Endothelial cell of umbilical vein (primary cell): ENCODE measurements around the gene DHRS1. TPM values are rescaled to one million over a fixed set of nuclear protein-coding genes. Genes with fewer than 3 reads are reported as not detected.

Experiments used
- BruUV-seq: library from RNA; stranded (reverse); fragments of 400-500 nt; replicated peaks from 2 replicates; lab custom pipeline; 2021; lab: Mats Ljungman, UMichigan
- CTCF ChIA-PET: fragments of 300-600, 350-600 bp; sonication (Branson Sonifier 250); formaldehyde crosslinking; loops from one replicate; lab custom pipeline; 2021; ENCODE audit warnings: antibody characterized with exemption, inconsistent platforms; lab: Charles Lee
- POLR2A ChIA-PET: fragments of 300-600, 350-600 bp; sonication (Branson Sonifier 250); formaldehyde crosslinking; loops from one replicate; lab custom pipeline; 2021; ENCODE audit warnings: antibody characterized with exemption, inconsistent platforms; lab: Charles Lee
- DNase-seq: peaks from one replicate; pipeline ENCODE4 v3.0.0-alpha.2; 2011; ENCODE audit warnings: low read depth, low spot score
- FAIRE-seq: peaks from 2 replicates; lab custom pipeline; 2011; peaks lifted over from hg19 to GRCh38; lab: Jason Lieb, UNC
- H2AFZ ChIP-seq: 2 replicates; pipeline ENCODE4 v1.6.0; 2012; ENCODE audit warnings: low read depth, low read length, control low read depth, inconsistent platforms
- H3K27ac ChIP-seq: 2 replicates; pipeline ENCODE4 v1.5.1; 2011; ENCODE audit warnings: low read depth, mild to moderate bottlenecking, control low read depth, low read length, moderate library complexity; ENCODE audit not compliant: insufficient read depth
- H3K27me3 ChIP-seq, 2 experiments: 2 replicates each; pipeline versions ENCODE4 v1.6.0 to v1.6.1; 2011; ENCODE audit warnings: low read length in 2 of 2, mixed read lengths in 1 of 2; ENCODE audit not compliant: control insufficient read depth in 2 of 2, insufficient read depth in 2 of 2
- H3K36me3 ChIP-seq, 2 experiments: 2 replicates in 1 of 2; 3 replicates in 1 of 2; pipeline ENCODE4 v1.5.1; 2011; ENCODE audit warnings: low read length in 2 of 2, mild to moderate bottlenecking in 1 of 2, moderate library complexity in 1 of 2; ENCODE audit not compliant: control insufficient read depth in 2 of 2, insufficient read depth in 2 of 2; ENCODE audit errors: extremely low read depth in 1 of 2
- H3K4me1 ChIP-seq: 3 replicates; pipeline ENCODE4 v1.5.1; 2011; ENCODE audit warnings: mild to moderate bottlenecking, low read length; ENCODE audit not compliant: control insufficient read depth, insufficient read depth; ENCODE audit errors: extremely low read depth
- H3K4me2 ChIP-seq: 2 replicates; pipeline ENCODE4 v1.6.1; 2011; ENCODE audit warnings: low read length, control low read depth, mixed read lengths; ENCODE audit not compliant: insufficient read depth
- H3K4me3 ChIP-seq, 3 experiments: fragments of 200-600 bp in 1 of 3; sonication (generic), shearing (Covaris generic) in 1 of 3; replicated peaks in 1 of 3; 2 replicates each; pipeline ENCODE4 v1.5.1; 2011 to 2016; ENCODE audit warnings: control low read depth in 3 of 3, low read length in 3 of 3, mild to moderate bottlenecking in 2 of 3, inconsistent platforms in 1 of 3, low read depth in 1 of 3, moderate library complexity in 1 of 3; ENCODE audit not compliant: insufficient read depth in 1 of 3
- H3K79me2 ChIP-seq: 2 replicates; pipeline ENCODE4 v1.6.0; 2012; ENCODE audit warnings: low read length, inconsistent platforms; ENCODE audit not compliant: control insufficient read depth, insufficient read depth
- H3K9ac ChIP-seq: replicated peaks from 2 replicates; pipeline ENCODE3; 2011; ENCODE audit warnings: low read length, control low read depth; ENCODE audit not compliant: insufficient read depth; ENCODE audit errors: extremely low read depth
- H3K9me1 ChIP-seq: replicated peaks from 3 replicates; pipeline ENCODE4 v1.6.0; 2011; ENCODE audit warnings: mild to moderate bottlenecking, low read length; ENCODE audit not compliant: control insufficient read depth, insufficient read depth; ENCODE audit errors: extremely low read depth
- H3K9me3 ChIP-seq: replicated peaks from 2 replicates; pipeline ENCODE4 v1.5.1; 2012; ENCODE audit warnings: low read length, inconsistent platforms; ENCODE audit not compliant: control insufficient read depth, insufficient read depth
- H4K20me1 ChIP-seq: replicated peaks from 2 replicates; pipeline ENCODE3; 2011; ENCODE audit warnings: mild to moderate bottlenecking, low read length; ENCODE audit not compliant: control insufficient read depth, insufficient read depth; ENCODE audit errors: extremely low read depth
- EZH2 ChIP-seq: IDR thresholded peaks from 2 replicates; pipeline ENCODE4 v1.6.1; 2012; ENCODE audit warnings: borderline replicate concordance, low read depth, mild to moderate bottlenecking, moderate library complexity, low read length, inconsistent platforms; ENCODE audit not compliant: severe bottlenecking
- FOS ChIP-seq: IDR thresholded peaks from 2 replicates; pipeline ENCODE4 v1.6.1; 2011; ENCODE audit warnings: mild to moderate bottlenecking, low read length, moderate library complexity, borderline replicate concordance; ENCODE audit not compliant: insufficient read depth
- GATA2 ChIP-seq: IDR thresholded peaks from 2 replicates; pipeline ENCODE4 v1.7.0; 2011; ENCODE audit warnings: low read depth, mild to moderate bottlenecking, moderate library complexity, mixed read lengths, low read length; ENCODE audit not compliant: insufficient read length, insufficient read depth
- JUN ChIP-seq: IDR thresholded peaks from 2 replicates; pipeline ENCODE4 v1.6.1; 2011; ENCODE audit warnings: borderline replicate concordance, low read depth; ENCODE audit not compliant: insufficient read length, insufficient read depth
- MYC ChIP-seq: IDR thresholded peaks from one replicate; pipeline ENCODE4 v1.6.1; 2011; ENCODE audit warnings: mild to moderate bottlenecking, low read depth, low read length
- POLR2A ChIP-seq: IDR thresholded peaks from 2 replicates; pipeline ENCODE4 v1.6.1; 2012; ENCODE audit warnings: low read depth, mild to moderate bottlenecking, control low read depth, low read length
- POLR2AphosphoS5 ChIP-seq: IDR thresholded peaks from 2 replicates; pipeline ENCODE4 v1.6.1; 2012; ENCODE audit warnings: low read depth, mild to moderate bottlenecking, control low read depth, low read length, moderate library complexity; ENCODE audit not compliant: insufficient read depth
- dilution Hi-C: fragments of 300-500 bp; cut with MboI; formaldehyde crosslinking; loops from one replicate; pipeline ENCODE4 v1.15.0; 2019; ENCODE audit warnings: low sequenced_read_pairs; ENCODE audit not compliant: extremely low pct_ligation_motif_present
- intact Hi-C: fragments of 100-400 bp; cut with micrococcal nuclease; formaldehyde crosslinking; loops from one replicate; pipeline ENCODE4 v1.10.0; 2022
- polyA plus RNA-seq, 4 experiments: library from polyadenylated mRNA; depleted of rRNA in 3 of 4; stranded (reverse) in 3 of 4; unstranded in 1 of 4; fragments of >200 nt; gene quantifications; 2 replicates each; pipeline versions ENCODE4 v1.2.1 to v1.2.3, GENCODE V29; 2011 to 2012; ENCODE audit warnings: missing spikeins in 1 of 4
- total RNA-seq: library from RNA; stranded (reverse); gene quantifications from 2 replicates; pipeline ENCODE4 v1.2.3, GENCODE V29; 2021
- TF ChIP-seq, protein P1 (sequence below): IDR thresholded peaks from 2 replicates; pipeline ENCODE4 v1.6.1; 2011; ENCODE audit not compliant: insufficient read depth, insufficient read length
- TF ChIP-seq, protein P2 (sequence below), 2 donors: IDR thresholded peaks; 1 replicate in 1 of 2; 2 replicates in 1 of 2; pipeline ENCODE4 v1.5.1; 2011; ENCODE audit warnings: low read length in 2 of 2, mild to moderate bottlenecking in 2 of 2, moderate library complexity in 2 of 2, control low read depth in 1 of 2, inconsistent platforms in 1 of 2, low read depth in 1 of 2; ENCODE audit not compliant: insufficient read depth in 1 of 2; ENCODE audit errors: extremely low read depth in 1 of 2

DHRS1 gene
- total and polyA plus RNA-seq, 2 donors (not counting 3 experiments of a cell fraction or from before 2014, with no cell fraction given), result 18.0 to 69.5 TPM

DNA sequence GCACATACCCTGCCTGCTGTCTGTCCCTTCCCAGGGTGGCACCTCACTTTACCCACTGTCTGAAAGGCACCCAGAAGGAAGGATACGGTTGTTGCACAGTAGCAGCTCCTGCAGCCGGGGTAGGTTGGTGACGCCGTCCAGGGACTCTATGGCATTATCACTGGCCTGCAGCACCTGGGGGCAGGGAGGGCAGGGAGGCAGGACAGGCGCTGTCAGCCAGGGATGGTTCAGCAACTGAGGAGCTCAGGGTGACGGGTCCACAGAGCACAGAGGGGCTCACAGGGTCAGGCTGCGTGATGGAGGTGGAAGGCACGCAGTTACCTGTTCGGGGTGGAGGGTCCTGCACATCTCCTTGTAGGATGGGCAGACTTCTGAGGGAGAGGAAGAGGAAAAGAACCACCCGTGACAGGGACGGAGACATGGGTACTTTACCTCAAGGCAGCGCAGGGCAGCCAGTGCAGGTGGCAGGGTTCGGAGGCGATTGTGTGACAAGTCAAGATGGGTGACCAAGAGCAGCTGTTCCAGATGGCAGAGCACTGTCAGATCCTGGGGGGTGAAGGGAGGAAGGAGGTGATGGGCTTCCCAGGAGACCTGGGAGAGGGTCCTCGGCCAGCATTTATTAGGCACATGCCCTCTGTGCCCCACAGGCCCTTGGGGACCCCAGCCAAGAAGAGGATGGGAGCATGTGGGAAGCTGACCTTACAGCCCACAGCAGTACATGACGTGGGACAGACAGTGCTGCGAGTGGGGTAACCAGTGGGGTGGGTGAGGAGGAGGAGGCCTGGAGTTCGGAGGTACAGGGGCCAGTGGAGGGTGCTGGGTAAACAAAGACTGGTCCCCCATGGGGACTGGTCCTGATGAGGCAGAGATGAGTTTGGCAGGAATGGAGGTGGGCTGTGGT is 33.0 kb downstream of the DHRS1 start:
- H3K36me3 ChIP-seq, result peaks cover 2 to 21% of the 10 kb centered on the region in 2 experiments
- H2AFZ ChIP-seq, result no peak overlapping the region
- CTCF ChIA-PET, result interaction anchor here (1.5 kb wide), 1 partner anchor 24 kb away, joined by 4 read pairs; no protein-coding TSS in a partner anchor
- DNase-seq (no peak), FAIRE-seq (no peak)
- H3K9ac ChIP-seq, result no peak overlapping the region
- dilution Hi-C loops (no loop called here), intact Hi-C loops (no loop called here)
- POLR2A ChIA-PET, result interaction anchor here (0.8 kb wide), 1 partner anchor 13 kb away, joined by 3 read pairs; no protein-coding TSS in a partner anchor
- H3K9me3 ChIP-seq, result no peaks in the 10 kb centered on the region
- peaks cover 5% of the 10 kb centered on the region for H3K4me1 ChIP-seq
- H4K20me1 ChIP-seq, result no peaks in the 10 kb centered on the region
- no peaks in the 10 kb centered on the region for H3K27me3 ChIP-seq
- no peak overlapping the region for H3K4me3 ChIP-seq
- H3K9me1 ChIP-seq, result no peaks in the 10 kb centered on the region
- H3K4me2 ChIP-seq, result no peak overlapping the region
- no peaks in the 10 kb centered on the region for H3K79me2 ChIP-seq
- TF ChIP-seq, protein P1, sequence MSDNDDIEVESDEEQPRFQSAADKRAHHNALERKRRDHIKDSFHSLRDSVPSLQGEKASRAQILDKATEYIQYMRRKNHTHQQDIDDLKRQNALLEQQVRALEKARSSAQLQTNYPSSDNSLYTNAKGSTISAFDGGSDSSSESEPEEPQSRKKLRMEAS, result no peak
- TF ChIP-seq POLR2AphosphoS5, result no peak
- no peak for TF ChIP-seq MYC
- no peak for TF ChIP-seq POLR2A
- no peak for TF ChIP-seq EZH2
- TF ChIP-seq JUN, result no peak
- no peak for TF ChIP-seq GATA2
- no peak for TF ChIP-seq FOS
- TF ChIP-seq, protein P2, sequence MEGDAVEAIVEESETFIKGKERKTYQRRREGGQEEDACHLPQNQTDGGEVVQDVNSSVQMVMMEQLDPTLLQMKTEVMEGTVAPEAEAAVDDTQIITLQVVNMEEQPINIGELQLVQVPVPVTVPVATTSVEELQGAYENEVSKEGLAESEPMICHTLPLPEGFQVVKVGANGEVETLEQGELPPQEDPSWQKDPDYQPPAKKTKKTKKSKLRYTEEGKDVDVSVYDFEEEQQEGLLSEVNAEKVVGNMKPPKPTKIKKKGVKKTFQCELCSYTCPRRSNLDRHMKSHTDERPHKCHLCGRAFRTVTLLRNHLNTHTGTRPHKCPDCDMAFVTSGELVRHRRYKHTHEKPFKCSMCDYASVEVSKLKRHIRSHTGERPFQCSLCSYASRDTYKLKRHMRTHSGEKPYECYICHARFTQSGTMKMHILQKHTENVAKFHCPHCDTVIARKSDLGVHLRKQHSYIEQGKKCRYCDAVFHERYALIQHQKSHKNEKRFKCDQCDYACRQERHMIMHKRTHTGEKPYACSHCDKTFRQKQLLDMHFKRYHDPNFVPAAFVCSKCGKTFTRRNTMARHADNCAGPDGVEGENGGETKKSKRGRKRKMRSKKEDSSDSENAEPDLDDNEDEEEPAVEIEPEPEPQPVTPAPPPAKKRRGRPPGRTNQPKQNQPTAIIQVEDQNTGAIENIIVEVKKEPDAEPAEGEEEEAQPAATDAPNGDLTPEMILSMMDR (IDR thresholded peaks at IDR 0.05; ENCODE audit: extremely low read depth in 1 of 2, insufficient read depth in 1 of 2, low read depth in 1 of 2, low read length in 2 of 2), result no peak
- BruUV-seq, result no TSS peak
- H3K27ac ChIP-seq, result no peak overlapping the region
